GM18499 (cell line): ENCODE results near the gene FAM234A.
"Not testable (repeated sequence)": the region's sequence is repeated elsewhere in the genome, so short reads cannot be mapped to it uniquely, and the experiment has no call there.

Experiments used
- ATAC-seq: cut with Tn5 transposase; IDR thresholded peaks from one replicate; pipeline ENCODE4 v1.9.1; 2021; ENCODE audit warnings: moderate number of reproducible peaks; ENCODE audit not compliant: insufficient read depth, unreplicated experiment

The FAM234A gene

GRCh38 chr16:229731-230281 is 4.8 kb upstream of the FAM234A start:
- no peak for ATAC-seq

- ATAC-seq = not testable (repeated sequence)
Observed at GRCh38 chr16:230351-230750, 4.3 kb upstream of the FAM234A start.

- ATAC-seq = no peak
Observed at GRCh38 chr16:230949-231348, 3.7 kb upstream of the FAM234A start.

- ATAC-seq = no peak
Observed at GRCh38 chr16:239948-240277, 5.3 kb downstream of the FAM234A start.

- no peak for ATAC-seq
Observed at GRCh38 chr16:240559-240958, 5.9 kb downstream of the FAM234A start.

- ATAC-seq = no peak
Observed at GRCh38 chr16:242281-242680, 7.7 kb downstream of the FAM234A start.

- ATAC-seq = no peak
Observed at GRCh38 chr16:243348-243747, 8.7 kb downstream of the FAM234A start.

- no peak for ATAC-seq
Observed at GRCh38 chr16:245105-245504, 10.5 kb downstream of the FAM234A start.

- ATAC-seq = no peak
Observed at GRCh38 chr16:247027-247426, 12.4 kb downstream of the FAM234A start.

- ATAC-seq = no peak
Observed at GRCh38 chr16:249431-249830, 14.8 kb downstream of the FAM234A start.

- no peak for ATAC-seq
Observed at GRCh38 chr16:252366-253337, 18.0 kb downstream of the FAM234A start.

GRCh38 chr16:253833-254232 is 19.2 kb downstream of the FAM234A start:
- ATAC-seq = no peak

- ATAC-seq = no peak
Observed at GRCh38 chr16:254461-254860, 19.8 kb downstream of the FAM234A start.

GRCh38 chr16:255183-255582 is 20.6 kb downstream of the FAM234A start:
- ATAC-seq = no peak

- ATAC-seq = not testable (repeated sequence)
Observed at GRCh38 chr16:258091-258490, 23.5 kb downstream of the FAM234A start.

GRCh38 chr16:259226-259625 is 24.6 kb downstream of the FAM234A start:
- ATAC-seq = no peak

GRCh38 chr16:259814-260253 is 25.2 kb downstream of the FAM234A start:
- ATAC-seq = no peak

- no peak for ATAC-seq
Observed at GRCh38 chr16:260326-260725, 25.7 kb downstream of the FAM234A start.

- no peak for ATAC-seq
Observed at GRCh38 chr16:261031-261691, 26.5 kb downstream of the FAM234A start.

GRCh38 chr16:262121-262745 is 27.6 kb downstream of the FAM234A start:
- ATAC-seq = no peak
